AG09319 (cell line): ENCODE measurements around the gene EIF3D.

Experiments
- DNase-seq: peaks from one replicate; pipeline ENCODE4 v3.0.0-alpha.2; 2010; ENCODE audit warnings: low read depth; ENCODE audit errors: extremely low read depth
- CTCF ChIP-seq: IDR thresholded peaks from 2 replicates; pipeline ENCODE4 v1.5.1; 2011; ENCODE audit warnings: low read depth, mild to moderate bottlenecking, inconsistent platforms, low read length, moderate library complexity

The EIF3D gene

GRCh38 chr22:36505998-36506635 is 22.8 kb downstream of the EIF3D start:
- no peak for DNase-seq
- no peak for TF ChIP-seq CTCF

GRCh38 chr22:36497910-36498665 is 30.9 kb downstream of the EIF3D start:
- no peak for DNase-seq
- no peak for TF ChIP-seq CTCF

GRCh38 chr22:36493690-36494110 is 35.3 kb downstream of the EIF3D start:
- DNase-seq, result no peak
- TF ChIP-seq CTCF, result no peak

- DNase-seq, result no peak
- no peak for TF ChIP-seq CTCF
Measured at GRCh38 chr22:36492109-36492508, 36.9 kb downstream of the EIF3D start.

- DNase-seq, result no peak
- no peak for TF ChIP-seq CTCF
Measured at GRCh38 chr22:36491155-36491554, 37.8 kb downstream of the EIF3D start.

- peak; percentile 63 for TF ChIP-seq CTCF
- DNase-seq, result no peak
Measured at GRCh38 chr22:36486619-36487384, 42.2 kb downstream of the EIF3D start.
